H1 (cell line): ENCODE measurements around the gene LSM2. TPM values are rescaled to one million over a fixed set of nuclear protein-coding genes. Genes with fewer than 3 reads are reported as not detected.

Experiments
- EP300 ChIP-seq, 2 experiments: IDR thresholded peaks; 1 replicate in 1 of 2; 2 replicates in 1 of 2; pipeline ENCODE4 v1.6.1; 2011 to 2012; ENCODE audit warnings: low read depth in 2 of 2, low read length in 2 of 2, mild to moderate bottlenecking in 2 of 2, borderline replicate concordance in 1 of 2, inconsistent platforms in 1 of 2, moderate library complexity in 1 of 2
- HDAC2 ChIP-seq, 2 experiments: fragments of 300-600 bp in 1 of 2; sonication (generic) in 1 of 2; IDR thresholded peaks; 2 replicates each; pipeline ENCODE4 v1.6.1; 2011 to 2012; ENCODE audit warnings: low read depth in 2 of 2, low read length in 2 of 2, mild to moderate bottlenecking in 2 of 2, moderate library complexity in 2 of 2, borderline replicate concordance in 1 of 2, inconsistent platforms in 1 of 2
- SIRT6 ChIP-seq: IDR thresholded peaks from one replicate; pipeline ENCODE4 v1.7.1; 2012; ENCODE audit warnings: low read length, inconsistent platforms
- TCF12 ChIP-seq: IDR thresholded peaks from 2 replicates; pipeline ENCODE4 v1.6.1; 2011; ENCODE audit warnings: low read depth, mild to moderate bottlenecking, low read length
- polyA plus RNA-seq, 7 experiments: library from polyadenylated mRNA; depleted of rRNA in 3 of 7; stranded (reverse) in 5 of 7; unstranded in 2 of 7; fragments of >200 nt in 5 of 7; fragments of 200-250 nt in 2 of 7; gene quantifications; 1 replicate in 5 of 7; 2 replicates in 1 of 7; 4 replicates in 1 of 7; pipeline versions ENCODE4 v1.2.1 to v1.2.3, GENCODE V29; 2011 to 2013; ENCODE audit warnings: missing spikeins in 2 of 7, mixed read lengths in 2 of 7
- total RNA-seq: library from RNA; stranded (reverse); fragmentation: NEBNext Ultra II Directional; extraction: Animal tissue kit (Norgen Biotek cat#: 25700); gene quantifications from 2 replicates; pipeline ENCODE4 v1.2.1, GENCODE V29; 2021
- TF ChIP-seq, protein P1 (sequence below): IDR thresholded peaks from 2 replicates; pipeline ENCODE4 v1.6.1; 2012; ENCODE audit warnings: low read length, inconsistent platforms

The LSM2 gene
- total and polyA plus RNA-seq, 2 of the 8 experiments (the other 6 are each of a cell fraction or from before 2014, with no cell fraction given) = 127 to 168 TPM

GRCh38 chr6:31775633-31776484 is 30.9 kb downstream of the LSM2 start (continued):
- TF ChIP-seq HDAC2 (IDR thresholded peaks at IDR 0.05; ENCODE audit: borderline replicate concordance in 1 of 2, low read depth in 2 of 2, low read length in 2 of 2) (no peak), SIRT6 (no peak), TCF12 (no peak), EP300 (IDR thresholded peaks at IDR 0.05; ENCODE audit: borderline replicate concordance in 1 of 2, low read depth in 2 of 2, low read length in 2 of 2) (no peak)
- TF ChIP-seq, protein P1, sequence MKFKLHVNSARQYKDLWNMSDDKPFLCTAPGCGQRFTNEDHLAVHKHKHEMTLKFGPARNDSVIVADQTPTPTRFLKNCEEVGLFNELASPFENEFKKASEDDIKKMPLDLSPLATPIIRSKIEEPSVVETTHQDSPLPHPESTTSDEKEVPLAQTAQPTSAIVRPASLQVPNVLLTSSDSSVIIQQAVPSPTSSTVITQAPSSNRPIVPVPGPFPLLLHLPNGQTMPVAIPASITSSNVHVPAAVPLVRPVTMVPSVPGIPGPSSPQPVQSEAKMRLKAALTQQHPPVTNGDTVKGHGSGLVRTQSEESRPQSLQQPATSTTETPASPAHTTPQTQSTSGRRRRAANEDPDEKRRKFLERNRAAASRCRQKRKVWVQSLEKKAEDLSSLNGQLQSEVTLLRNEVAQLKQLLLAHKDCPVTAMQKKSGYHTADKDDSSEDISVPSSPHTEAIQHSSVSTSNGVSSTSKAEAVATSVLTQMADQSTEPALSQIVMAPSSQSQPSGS = no peak
